Bronchial epithelial cell (primary cell): Measurements from ENCODE around the gene MYO3B. TPM values are rescaled to one million over a fixed set of nuclear protein-coding genes. Genes with fewer than 3 reads are reported as not detected.

Experiments used
- DNase-seq: peaks from one replicate; pipeline ENCODE4 v3.0.0-alpha.2; 2010; ENCODE audit warnings: low read depth
- FAIRE-seq: peaks from 2 replicates; lab custom pipeline; 2011; peaks lifted over from hg19 to GRCh38; lab: Jason Lieb, UNC
- H3K27me3 ChIP-seq: 2 replicates; pipeline ENCODE4 v1.5.1; 2011; ENCODE audit warnings: low read length; ENCODE audit not compliant: control insufficient read depth, insufficient read depth
- H3K36me3 ChIP-seq: 2 replicates; pipeline ENCODE4 v1.5.1; 2011; ENCODE audit warnings: low read length; ENCODE audit not compliant: control insufficient read depth, insufficient read depth
- H3K4me3 ChIP-seq: 2 replicates; pipeline ENCODE4 v1.5.1; 2011; ENCODE audit warnings: mild to moderate bottlenecking, low read depth, low read length, control low read depth
- CTCF ChIP-seq: IDR thresholded peaks from 2 replicates; pipeline ENCODE4 v1.5.1; 2011; ENCODE audit warnings: mild to moderate bottlenecking, moderate library complexity, low read length, control low read depth, inconsistent platforms; ENCODE audit not compliant: insufficient read depth, severe bottlenecking
- total RNA-seq: library from RNA; depleted of rRNA; stranded (reverse); fragments of >200 nt; gene quantifications from 2 replicates; pipeline ENCODE4 v1.2.1, GENCODE V29; 2014

Gene MYO3B
- total RNA-seq, 1 donor from 2014 or later: under 0.01 TPM

- no peak for TF ChIP-seq CTCF
- DNase-seq (no peak), FAIRE-seq (no peak)
- H3K27me3 ChIP-seq: no peaks in the 10 kb centered on the region
- H3K36me3 ChIP-seq: no peaks in the 10 kb centered on the region
- no peak overlapping the region for H3K4me3 ChIP-seq
Measured at GRCh38 chr2:170656669-170657068, 478.7 kb downstream of the MYO3B start.

- H3K36me3 ChIP-seq: no peaks in the 10 kb centered on the region
Measured at GRCh38 chr2:170660409-170660808, 482.5 kb downstream of the MYO3B start.

GRCh38 chr2:170665743-170666142 is 487.8 kb downstream of the MYO3B start:
- no peak for TF ChIP-seq CTCF
- no peak for FAIRE-seq

More at GRCh38 chr2:170660409-170660808, 482.5 kb downstream of the MYO3B start:
- TF ChIP-seq CTCF: no peak
- H3K4me3 ChIP-seq: no peak overlapping the region
- DNase-seq (no peak), FAIRE-seq (no peak)
- no peaks in the 10 kb centered on the region for H3K27me3 ChIP-seq

GRCh38 chr2:170669909-170670308 is 492.0 kb downstream of the MYO3B start:
- FAIRE-seq (no peak), DNase-seq (no peak)
- no peak overlapping the region for H3K4me3 ChIP-seq
- H3K27me3 ChIP-seq: no peaks in the 10 kb centered on the region
- H3K36me3 ChIP-seq: no peaks in the 10 kb centered on the region
- no peak for TF ChIP-seq CTCF

More at GRCh38 chr2:170665743-170666142, 487.8 kb downstream of the MYO3B start:
- H3K27me3 ChIP-seq: no peaks in the 10 kb centered on the region
- DNase-seq: no peak
- H3K36me3 ChIP-seq: no peaks in the 10 kb centered on the region
- no peak overlapping the region for H3K4me3 ChIP-seq

GRCh38 chr2:170670651-170671050 is 492.7 kb downstream of the MYO3B start:
- H3K4me3 ChIP-seq: no peak overlapping the region

More at GRCh38 chr2:170670651-170671050, 492.7 kb downstream of the MYO3B start:
- DNase-seq (no peak), FAIRE-seq (no peak)
- no peak for TF ChIP-seq CTCF
- no peaks in the 10 kb centered on the region for H3K27me3 ChIP-seq
- H3K36me3 ChIP-seq: no peaks in the 10 kb centered on the region
